Adipose tissue (tissue), 3 donors: ENCODE measurements around the gene TIMM17A. TPM values are rescaled to one million over a fixed set of nuclear protein-coding genes. Genes with fewer than 3 reads are reported as not detected.
A peak's percentile ranks its signal among the peaks of the same experiment; 100 is the strongest.

Experiments used
- H3K27ac ChIP-seq: one replicate; pipeline ENCODE4 v1.5.1; 2013; ENCODE audit warnings: low read depth, low read length
- WGBS, 3 donors: extraction: QIAGEN DNeasy Blood & Tissue Kit; methylation state at CpG; one replicate each; pipeline ENCODE4 v1.1.7; 2013; 5-methylcytosine and 5-hydroxymethylcytosine counted together
- polyA plus RNA-seq, 3 donors: library from polyadenylated mRNA; stranded (reverse); fragments of 200-250 nt; gene quantifications; one replicate each; pipeline ENCODE4 v1.2.3, GENCODE V29; 2013
- donor health status: healthy with polysubstance abuse.
- donor health status: Bipolar disorder and iron deficiency.
- donor health status: healthy.

The TIMM17A gene
- polyA plus RNA-seq, 3 donors: 19.2 to 44.6 (median 38.0) TPM

DNA sequence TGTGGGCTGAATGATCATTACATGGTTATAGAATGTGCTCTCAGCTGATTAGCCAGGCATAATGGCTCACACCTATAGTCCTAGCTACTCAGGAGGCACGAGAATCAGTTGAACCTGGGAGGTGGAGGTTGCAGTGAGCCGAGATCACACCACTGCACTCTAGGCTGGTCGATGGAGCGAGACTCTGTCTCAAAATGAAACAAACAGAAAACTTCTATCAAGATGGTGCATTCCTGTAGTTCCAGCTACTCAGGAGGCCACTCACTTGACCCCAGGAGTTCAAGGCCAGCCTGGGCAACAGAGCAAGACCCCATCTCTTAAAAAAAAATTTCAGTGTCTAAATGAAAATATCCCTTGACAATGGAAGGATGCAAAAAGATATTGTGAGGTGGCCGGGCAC, 10.9 kb downstream of the TIMM17A start:
- 91 to 96% (median 94%) methylated on average over 5 of the region's 5 CpGs for WGBS, 3 donors

DNA sequence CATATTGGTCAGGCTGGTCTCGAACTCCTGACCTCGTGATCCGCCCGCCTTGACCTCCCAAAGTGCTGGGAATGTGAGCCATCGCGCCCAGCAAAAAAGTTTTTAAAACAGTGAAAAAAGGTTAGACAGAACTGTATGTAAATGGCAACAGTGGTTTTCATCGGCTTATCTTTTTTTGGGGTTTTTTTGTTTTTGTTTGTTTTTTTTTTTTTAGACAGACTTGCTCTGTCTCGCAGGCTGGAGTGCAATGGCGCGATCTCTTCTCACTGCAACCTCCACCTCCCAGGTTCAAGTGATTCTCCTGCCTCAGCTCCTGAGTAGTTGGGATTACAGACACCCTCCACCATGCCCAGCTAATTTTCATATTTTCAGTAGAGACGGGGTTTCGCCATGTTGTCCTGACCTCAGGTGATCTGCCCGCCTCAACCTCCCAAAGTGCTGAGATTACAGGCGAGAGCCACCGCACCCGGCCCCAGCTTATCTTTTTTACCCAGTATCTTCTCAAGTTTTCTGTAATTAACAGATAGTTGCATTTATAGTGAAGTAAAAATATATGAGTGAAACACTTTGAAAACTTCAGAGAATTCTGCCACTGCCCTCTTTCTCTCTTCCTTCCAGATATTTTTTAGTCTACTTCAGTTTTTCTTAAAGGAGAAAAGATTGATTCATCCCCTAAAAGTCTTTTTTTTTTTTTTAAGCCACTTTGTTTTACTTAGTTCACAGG, 13.1 kb downstream of the TIMM17A start:
- WGBS, 3 donors: 88 to 94% (median 90%) methylated on average over 16 of the region's 16 CpGs

More for the DNA sequence above, 10.9 kb downstream of the TIMM17A start:
- no peak overlapping the region for H3K27ac ChIP-seq

DNA sequence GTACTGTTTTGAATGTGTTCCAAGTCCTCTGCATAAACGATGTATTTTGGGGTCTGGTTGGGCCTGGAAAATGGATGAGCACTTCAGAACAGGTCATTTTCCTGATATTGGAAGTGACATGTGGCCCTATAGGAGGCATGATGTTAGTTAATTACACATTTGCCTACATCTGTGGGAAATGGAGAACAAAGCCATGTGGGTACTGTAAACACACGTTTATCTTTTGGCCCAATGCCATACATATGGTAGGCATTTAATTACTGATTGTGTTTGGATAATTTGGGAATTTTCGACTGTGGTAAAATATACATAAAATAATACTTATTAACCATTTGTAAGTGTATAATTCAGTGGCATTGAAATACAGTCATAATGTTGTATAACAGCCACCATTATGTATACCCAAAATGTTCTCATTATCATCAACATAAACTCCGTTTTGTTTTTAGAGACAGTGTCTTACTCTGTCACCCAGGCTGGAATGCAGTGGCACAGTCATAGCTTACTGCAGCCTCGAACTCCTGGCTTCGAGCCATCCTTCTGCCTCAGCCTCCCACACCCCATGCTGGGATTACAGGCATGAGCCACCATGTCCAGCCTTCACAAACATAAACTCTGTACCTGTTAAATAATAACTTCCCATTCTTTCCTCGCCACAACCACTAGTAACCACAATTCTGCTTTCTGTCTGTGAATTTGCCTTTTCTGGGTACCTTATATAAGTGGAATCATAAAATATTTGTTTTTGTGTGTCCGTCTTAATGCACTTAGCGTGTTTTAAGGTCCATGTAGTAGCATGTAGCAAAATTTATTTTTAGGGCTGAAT, 15.2 kb downstream of the TIMM17A start:
- H3K27ac ChIP-seq: no peak overlapping the region
- WGBS, 3 donors: 47 to 64% (median 62%) methylated on average over 9 of the region's 9 CpGs

More for the DNA sequence above, 13.1 kb downstream of the TIMM17A start:
- H3K27ac ChIP-seq: no peak overlapping the region

DNA sequence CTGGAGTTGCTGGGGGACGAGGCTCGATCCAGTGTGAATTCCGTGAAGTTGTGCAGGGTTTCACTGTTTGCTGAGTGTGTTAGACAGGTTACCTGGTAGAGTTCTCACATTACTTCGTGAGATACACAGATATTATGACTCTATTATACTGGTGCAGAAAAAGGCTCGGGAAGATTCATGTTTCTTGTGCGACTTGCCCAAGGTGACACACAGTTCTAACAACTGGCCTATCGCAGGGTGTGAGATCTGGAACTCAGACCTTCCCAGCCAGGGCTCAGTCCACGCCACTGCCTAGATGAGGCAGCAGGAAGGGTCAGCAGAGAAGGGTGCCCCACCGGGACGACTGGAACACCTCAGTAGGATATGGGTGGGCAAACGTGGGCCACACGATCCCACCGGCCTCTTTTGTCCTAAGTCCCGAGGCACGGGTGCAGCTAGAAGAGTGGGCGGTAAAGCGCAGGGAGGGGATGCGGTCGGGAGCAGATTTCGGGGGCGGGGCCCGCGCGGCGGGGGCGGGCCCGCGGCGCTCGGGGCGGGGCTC, 26.8 kb downstream of the TIMM17A start:
- 6 to 10% (median 9%) methylated on average over 31 of the region's 31 CpGs for WGBS, 3 donors
- no peak overlapping the region for H3K27ac ChIP-seq

DNA sequence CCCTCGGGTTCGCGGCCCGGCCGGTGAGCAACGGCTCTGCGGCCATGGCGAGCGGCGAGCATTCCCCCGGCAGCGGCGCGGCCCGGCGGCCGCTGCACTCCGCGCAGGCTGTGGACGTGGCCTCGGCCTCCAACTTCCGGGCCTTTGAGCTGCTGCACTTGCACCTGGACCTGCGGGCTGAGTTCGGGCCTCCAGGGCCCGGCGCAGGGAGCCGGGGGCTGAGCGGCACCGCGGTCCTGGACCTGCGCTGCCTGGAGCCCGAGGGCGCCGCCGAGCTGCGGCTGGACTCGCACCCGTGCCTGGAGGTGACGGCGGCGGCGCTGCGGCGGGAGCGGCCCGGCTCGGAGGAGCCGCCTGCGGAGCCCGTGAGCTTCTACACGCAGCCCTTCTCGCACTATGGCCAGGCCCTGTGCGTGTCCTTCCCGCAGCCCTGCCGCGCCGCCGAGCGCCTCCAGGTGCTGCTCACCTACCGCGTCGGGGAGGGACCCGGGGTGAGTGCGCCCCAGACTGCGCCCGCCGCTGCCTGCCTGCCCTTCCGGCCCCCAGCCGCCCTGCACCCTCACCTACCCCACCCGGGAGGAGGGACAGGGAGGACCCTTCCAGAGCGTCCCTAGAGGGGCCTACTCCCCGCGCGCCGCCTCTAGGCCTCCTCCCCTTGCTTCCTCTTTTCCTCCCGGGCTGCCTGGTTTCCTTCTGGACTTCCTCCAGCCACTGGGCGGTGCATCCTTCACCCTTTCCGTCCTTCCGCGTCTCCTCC, 27.5 kb downstream of the TIMM17A start, which contains the start of gene RNPEP:
TSS of gene RNPEP (plus strand) at position 26 of the 757 bp plus-strand sequence. CDS start at position 45, 19 bp downstream.
- 0 to 1% (median 0%) methylated on average over 61 to 80 of the region's 80 CpGs for WGBS, 3 donors
- H3K27ac ChIP-seq: peak within 1 kb of the TSS; percentile 63

DNA sequence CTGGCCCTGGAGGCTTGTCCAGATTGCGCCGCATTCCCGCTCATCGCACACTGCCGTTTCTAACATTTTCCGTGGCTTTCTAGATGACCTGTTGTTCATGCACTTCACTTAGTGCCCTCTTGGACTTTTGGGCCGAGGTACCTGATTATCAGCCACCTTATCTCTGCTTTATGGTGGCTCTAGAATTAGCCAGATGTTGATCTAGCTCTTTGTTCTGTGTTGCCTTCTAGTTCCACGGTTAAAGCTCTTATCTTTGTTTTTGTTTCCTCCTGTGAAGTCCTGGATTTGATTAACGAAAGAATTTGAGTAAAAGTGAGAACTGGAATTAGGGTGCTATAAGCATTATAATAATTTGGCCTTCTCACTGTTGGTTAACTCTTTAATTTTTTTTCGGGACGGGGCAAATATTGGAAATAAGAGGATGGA, 28.1 kb downstream of the TIMM17A start:
- WGBS, 3 donors: 8 to 11% (median 8%) methylated on average over 11 of the region's 11 CpGs
- no peak overlapping the region for H3K27ac ChIP-seq

DNA sequence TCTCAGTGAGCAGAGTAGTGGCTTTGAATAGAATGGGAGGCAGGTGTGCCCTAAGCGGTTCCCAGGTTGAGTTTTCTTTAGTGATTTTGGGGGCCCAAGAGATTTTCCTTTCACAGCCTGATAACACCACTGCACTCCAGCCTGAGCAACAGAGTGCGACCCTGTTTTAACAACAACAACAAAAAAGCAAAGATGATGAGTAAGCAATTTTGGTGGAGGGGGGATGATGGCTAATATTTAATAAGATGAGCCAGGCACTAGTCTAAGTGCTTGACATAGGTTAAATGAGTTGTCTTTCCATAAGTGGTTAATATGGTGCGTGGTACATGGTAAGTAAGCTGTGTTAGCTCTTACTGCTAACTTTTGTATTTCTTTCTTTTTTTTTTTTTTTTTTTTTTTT, 29.1 kb downstream of the TIMM17A start:
- H3K27ac ChIP-seq: no peak overlapping the region
- WGBS, 3 donors: 94 to 95% (median 95%) methylated on average over 3 of the region's 3 CpGs

DNA sequence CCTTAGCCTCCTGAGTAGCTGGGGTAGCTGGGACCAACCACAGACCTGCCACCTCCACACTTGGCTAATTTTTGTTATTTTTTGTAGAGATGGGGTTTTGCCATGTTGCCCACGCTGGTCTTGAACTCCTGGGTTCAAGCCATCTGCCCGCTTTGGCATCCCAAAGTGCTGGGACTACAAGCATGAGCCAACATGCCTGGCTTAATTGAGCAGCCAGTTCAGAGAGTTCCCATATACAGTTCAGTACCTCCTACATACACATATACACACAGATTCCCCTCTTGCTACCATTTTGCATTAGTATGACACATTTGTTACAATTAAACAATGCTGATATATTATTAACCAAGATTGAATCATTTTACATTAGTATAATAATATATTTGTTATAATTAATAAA, 30.1 kb downstream of the TIMM17A start:
- WGBS, 3 donors: 67 to 100% (median 100%) methylated on average over 2 of the region's 2 CpGs
- H3K27ac ChIP-seq: no peak overlapping the region

DNA sequence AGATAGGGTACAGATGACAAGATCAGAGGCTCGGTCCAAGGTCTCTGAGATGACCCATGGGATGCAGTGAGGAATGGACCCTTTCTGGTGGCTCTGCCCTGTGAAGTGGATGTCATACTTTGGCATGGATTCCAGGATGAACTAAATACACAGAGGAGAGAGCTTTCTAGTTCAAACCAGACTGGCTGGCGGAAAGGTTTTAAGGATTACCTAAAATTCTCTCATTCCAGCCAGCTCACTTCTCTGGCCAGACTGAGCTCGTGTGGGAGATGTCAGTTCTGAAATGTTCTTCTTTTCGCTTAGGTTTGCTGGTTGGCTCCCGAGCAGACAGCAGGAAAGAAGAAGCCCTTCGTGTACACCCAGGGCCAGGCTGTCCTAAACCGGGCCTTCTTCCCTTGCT, 33.3 kb downstream of the TIMM17A start:
- WGBS, 3 donors: 64 to 88% (median 73%) methylated on average over 7 of the region's 7 CpGs
- H3K27ac ChIP-seq: no peak overlapping the region

DNA sequence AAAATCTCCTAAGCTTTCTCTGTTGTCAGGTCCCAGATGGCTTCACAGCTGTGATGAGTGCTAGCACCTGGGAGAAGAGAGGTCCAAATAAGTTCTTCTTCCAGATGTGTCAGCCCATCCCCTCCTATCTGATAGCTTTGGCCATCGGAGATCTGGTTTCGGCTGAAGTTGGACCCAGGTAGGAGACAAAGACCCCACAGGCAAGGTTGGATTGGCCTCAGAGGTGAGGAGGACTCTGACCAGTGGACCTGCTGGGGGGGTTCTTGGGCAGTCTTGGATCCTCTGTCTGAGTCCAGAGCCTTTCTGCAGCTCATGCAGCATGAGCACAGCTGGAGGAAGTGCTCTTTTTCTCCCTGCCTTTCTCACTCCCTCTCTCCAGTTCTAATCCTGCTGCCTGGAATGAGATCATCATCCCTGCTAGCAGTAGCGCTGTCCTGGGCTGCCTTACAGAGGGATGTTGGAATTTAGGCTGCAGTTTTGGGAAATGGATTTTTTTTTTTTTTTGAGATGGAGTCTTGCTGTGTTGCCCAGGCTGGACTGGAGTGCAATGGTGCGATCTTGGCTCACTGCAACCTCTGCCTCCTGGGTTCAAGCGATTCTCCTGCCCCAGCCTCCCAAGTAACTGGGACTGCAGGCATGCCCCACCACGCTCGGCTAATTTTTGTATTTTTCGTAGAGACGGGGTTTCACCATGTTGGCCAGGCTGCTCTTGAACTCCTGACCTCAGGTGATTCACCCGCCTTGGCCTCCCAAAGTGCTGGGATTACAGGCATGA, 34.2 kb downstream of the TIMM17A start:
- 96 to 99% (median 97%) methylated on average over 10 of the region's 10 CpGs for WGBS, 3 donors
- H3K27ac ChIP-seq: no peak overlapping the region

DNA sequence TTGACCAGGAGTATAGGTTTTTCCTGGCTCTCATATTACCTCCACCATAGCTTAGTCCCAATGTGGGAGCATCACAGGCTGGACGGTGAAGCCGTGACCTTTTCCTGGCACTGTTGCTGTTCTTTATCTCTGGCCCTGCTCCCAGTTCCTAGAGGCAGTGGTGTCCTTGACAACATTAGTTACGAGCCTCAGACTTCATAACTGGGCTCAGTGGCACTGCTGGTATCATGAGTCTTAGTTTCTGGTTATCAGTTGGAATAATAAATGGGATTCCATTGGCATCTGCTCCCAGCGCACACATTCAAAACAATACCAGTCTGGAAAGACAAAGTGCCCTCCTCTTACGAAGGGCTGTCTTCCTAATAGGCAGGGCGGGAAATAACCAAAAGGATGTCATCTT, 35.1 kb downstream of the TIMM17A start:
- no peak overlapping the region for H3K27ac ChIP-seq
- 35 to 75% (median 70%) methylated on average over 6 of the region's 6 CpGs for WGBS, 3 donors

DNA sequence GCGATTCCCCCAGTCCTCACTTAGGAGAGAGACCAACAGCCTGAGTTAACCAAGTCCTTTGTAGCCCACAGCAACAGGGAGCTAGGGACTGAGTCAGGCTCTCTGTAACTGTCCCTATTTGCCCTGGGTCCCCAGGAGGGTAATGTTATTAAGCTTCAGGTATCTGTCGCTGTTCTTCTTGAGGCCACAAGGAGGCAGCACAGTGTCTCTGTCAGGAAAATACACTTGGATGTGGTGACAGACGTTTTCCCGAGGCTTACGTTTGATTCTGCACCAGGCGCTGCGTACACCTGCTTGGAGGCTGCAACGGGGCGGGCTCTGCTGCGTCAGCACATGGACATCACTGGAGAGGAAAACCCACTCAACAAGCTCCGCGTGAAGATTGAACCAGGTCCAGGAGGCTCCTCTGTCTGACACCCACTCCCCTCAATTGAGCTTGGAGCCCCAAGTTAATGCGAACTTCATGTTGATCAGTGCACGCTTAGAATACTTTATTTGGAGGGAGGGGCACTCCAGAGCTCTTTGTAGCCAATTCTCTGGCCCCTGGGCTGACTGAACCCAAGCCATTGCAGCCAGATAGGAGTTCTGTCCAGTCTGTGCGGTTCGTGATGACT, 44.4 kb downstream of the TIMM17A start:
- 48 to 71% (median 64%) methylated on average over 16 of the region's 16 CpGs for WGBS, 3 donors
- no peak overlapping the region for H3K27ac ChIP-seq

DNA sequence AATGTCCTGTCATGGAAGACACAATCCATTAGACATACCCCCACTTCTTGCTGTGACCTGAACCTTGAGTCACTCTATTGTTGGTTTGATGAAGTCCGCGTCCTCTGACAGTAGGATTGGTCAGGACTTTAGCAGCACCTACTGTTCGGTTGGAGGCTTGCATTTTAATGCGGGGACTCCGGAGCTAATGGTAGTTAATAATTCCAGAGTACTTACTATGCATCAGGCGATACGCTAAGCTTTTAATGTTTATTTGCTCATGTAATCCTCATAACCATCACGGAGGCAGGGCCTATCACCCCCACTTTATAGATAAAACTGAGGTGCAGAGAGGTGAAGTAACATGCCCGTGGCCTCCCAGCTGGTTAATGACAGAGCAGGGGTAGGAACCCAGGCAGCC, 47.2 kb downstream of the TIMM17A start:
- H3K27ac ChIP-seq: no peak overlapping the region
- WGBS, 3 donors: 78 to 88% (median 78%) methylated on average over 9 of the region's 9 CpGs

DNA sequence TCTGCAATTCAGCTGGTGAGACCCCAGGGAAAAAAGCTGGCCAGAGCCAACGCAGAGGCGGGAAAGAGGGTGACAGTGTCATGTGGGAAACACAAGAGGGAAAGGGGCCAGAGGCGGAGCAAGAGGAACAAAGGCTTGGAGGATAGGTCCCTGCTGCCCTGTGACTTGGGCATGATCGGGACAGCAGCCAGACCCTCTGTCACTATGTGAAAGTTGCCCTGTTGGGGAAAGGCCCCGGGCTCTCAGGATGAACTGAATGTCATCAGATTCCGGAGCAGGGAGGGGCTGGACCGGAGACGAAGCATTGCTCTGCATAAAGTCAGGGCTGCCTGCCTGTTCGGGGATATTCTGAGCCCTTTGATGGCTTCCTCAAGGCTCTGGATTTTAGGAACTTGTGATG, 49.4 kb downstream of the TIMM17A start:
- no peak overlapping the region for H3K27ac ChIP-seq
- WGBS, 3 donors: 73 to 82% (median 74%) methylated on average over 9 of the region's 9 CpGs

DNA sequence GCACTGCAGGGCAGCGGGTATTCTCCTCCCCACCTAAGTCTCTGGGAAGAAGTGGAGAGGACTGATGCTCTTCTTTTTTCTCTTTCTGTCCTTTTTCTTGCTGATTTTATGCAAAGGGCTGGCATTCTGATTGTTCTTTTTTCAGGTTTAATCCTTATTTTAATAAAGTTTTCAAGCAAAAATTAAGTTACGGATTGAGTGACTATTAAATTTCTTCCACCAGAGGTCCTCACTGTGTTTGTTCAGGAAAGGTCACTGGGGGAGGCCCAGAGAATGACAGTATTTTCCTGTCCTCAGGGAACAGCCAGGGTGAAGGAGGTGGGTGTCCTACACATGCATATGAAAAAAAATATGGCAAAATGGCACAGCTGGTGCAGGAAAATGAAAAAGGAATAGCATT, 50.7 kb downstream of the TIMM17A start:
- WGBS, 3 donors: 66 to 84% (median 74%) methylated on average over 2 of the region's 2 CpGs
- no peak overlapping the region for H3K27ac ChIP-seq

DNA sequence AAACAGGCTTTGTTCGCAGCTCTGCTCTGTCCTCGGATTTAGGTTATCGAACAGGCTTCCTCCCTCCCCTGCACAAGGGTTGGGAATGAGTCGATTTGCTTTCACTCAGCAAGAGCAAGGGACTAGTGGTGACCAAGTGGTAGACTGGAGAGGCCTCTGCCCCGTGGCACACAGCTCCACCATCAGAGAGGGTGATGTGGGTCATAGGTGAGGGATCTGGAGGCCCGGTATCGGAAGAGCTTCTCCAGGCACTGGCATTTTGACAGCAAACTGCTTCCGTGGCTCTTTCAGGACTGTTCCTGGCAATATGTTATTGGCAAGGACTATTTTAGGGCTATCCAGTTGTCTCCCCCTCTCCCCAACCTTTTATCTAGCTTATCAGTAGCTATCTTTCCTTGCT, 52.0 kb downstream of the TIMM17A start:
- H3K27ac ChIP-seq: no peak overlapping the region
- WGBS, 3 donors: 49 to 65% (median 62%) methylated on average over 8 of the region's 8 CpGs

DNA sequence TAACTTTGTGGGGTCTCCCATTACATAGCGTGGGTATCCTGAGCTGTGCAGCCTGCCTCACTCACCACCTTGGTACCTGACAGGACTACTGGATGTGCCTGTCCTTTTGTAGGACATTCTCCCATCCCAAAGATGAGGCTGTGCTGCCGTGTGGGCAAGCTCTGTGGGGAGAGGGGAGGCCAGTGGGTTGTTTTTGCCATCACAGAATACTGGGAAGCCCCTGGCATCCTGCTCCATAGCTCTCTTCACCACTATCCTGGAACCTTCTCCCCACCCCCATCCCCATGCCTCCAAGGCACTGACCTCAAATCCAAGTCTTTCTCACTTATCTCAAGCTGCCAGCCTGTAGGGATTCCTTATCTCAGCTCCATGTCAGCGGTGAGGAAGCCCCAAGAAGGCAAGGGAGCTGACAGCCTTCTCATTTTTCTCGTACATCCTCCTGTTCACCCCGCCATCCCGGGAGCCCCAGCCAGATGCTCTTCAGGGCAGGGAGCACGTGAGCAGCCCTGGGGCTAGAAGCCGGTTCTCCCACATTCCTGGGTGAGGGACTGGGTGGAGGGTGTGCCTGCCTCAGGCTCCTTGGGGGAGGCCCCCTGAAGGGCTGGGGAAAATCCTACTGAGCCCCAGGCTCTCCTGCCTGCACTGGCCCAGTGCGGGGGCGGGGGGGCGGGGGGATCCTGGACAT, 52.6 kb downstream of the TIMM17A start:
- WGBS, 3 donors: 35 to 67% (median 66%) methylated on average over 10 to 11 of the region's 11 CpGs
- H3K27ac ChIP-seq: no peak overlapping the region
